GM20000 (cell line): ENCODE data around the gene AKAP6.

ENCODE experiments used
- DNase-seq: peaks from one replicate; pipeline ENCODE4 v3.0.0; 2012; ENCODE audit warnings: low spot score
- CTCF ChIP-seq: IDR thresholded peaks from 2 replicates; pipeline ENCODE4 v1.5.1; 2012; ENCODE audit warnings: mild to moderate bottlenecking, control low read depth; ENCODE audit errors: extremely low read depth, missing control alignments

Gene AKAP6

GRCh38 chr14:32601069-32601468 is 272.0 kb downstream of the AKAP6 start:
- TF ChIP-seq CTCF: no peak

DNA sequence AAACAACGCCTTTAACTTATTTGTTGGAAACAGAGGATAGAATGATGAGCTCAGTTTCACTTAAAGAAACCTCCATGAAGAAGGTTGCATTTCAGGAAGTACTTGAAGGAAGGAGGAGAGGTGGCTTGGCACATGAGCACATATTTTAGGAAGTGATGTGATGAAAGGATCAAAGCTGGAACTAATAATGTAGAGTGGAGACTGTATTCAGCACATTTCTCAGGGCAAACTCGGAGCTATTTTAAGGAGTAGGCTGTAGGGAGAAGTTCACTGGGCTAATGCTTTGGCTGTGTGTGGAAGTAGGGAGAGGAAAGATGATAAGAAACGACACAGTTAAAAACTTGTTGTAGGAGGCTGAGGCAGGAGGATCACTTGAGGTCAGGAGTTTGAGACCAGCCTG is 272.8 kb downstream of the AKAP6 start:
- TF ChIP-seq CTCF: no peak
- DNase-seq: no peak

More at GRCh38 chr14:32601069-32601468, 272.0 kb downstream of the AKAP6 start:
- DNase-seq: no peak

DNA sequence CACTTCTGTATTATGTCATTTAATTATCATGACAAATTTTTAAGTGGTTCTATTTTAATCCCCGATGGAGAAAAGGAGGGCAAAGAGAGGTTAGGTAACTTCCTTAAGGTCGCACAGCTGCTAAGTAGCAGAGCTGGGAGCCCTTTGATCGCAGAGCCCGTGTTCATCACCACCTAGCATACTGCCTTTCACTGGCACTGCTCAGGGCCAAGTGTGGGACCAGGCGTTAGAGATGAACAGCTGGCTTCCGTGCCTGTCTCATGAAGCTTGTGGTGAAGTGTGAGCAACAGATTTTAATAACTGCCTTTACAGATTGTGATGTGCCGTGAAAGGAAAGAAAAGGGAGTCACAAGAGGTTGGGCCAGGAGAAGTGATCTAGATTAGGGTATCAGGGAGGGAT is 273.6 kb downstream of the AKAP6 start:
- TF ChIP-seq CTCF: no peak
- DNase-seq: no peak

DNA sequence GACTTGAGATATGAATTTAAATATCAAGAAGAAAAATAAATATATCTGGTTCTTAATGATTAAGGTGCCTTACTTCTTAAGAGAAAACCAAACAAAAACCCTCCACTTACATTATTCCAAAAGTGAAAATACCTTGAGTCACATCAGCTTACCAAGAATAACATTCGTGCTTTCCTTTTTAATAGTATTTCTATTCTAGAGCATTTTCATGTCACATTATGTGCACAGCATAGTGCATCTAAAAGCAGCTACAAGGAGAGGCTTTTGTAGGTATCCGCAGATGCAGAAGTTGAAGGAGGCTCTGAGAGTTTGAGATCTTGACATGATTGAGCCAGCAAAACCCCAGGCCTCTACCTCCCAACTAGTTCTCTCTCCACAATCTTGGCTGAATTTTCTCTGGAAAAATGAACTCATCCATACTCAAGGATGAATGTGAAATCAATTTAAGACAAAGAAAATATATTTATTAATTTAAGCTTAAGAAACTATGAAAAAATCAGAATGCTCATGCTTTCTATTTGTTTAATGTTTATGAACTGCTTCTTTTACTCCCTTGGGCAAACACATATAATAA is 275.0 kb downstream of the AKAP6 start:
- no peak for TF ChIP-seq CTCF
- DNase-seq: peak; percentile 7

GRCh38 chr14:32606301-32606700 is 277.2 kb downstream of the AKAP6 start:
- DNase-seq: no peak
- no peak for TF ChIP-seq CTCF

DNA sequence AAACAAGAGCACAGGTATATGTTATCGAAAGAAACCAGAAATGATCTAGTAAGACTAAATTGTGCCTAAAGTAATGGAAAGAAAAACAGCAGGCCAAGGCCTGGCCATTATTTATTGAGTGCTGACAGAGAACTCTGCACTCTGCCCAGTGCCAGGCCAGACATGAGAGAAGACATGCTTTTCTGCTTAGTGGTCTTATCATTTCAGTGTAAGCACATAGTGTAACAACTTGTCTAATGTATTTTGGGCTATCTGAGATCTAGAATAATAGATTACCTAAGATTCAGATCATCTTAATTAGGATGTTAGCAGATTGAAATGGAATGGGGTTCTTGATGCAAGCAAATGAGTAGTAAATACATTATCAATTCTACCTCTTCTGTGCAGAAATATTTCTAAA is 278.3 kb downstream of the AKAP6 start:
- no peak for TF ChIP-seq CTCF
- DNase-seq: no peak

DNA sequence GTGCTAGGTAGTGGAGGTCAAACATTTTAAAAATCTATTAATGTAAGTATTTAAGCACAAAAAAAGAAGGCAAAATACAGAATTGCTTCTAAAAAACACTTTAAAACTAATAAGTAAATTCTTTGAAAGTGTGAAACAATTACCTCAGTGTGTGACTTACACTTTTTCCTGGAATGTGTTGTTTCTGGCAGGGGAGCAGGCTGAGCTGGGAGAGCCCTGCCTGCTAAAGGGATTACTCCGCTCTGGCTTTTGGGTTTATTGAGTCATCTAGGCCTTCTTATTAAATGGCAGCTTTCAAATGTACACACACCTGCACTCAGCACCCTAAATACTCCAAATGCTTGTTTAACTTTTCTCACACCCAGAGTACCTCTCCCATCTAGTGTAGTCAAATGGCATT is 279.8 kb downstream of the AKAP6 start:
- DNase-seq: no peak

More for the DNA sequence above, 279.8 kb downstream of the AKAP6 start:
- no peak for TF ChIP-seq CTCF
